ENCODE results near the gene ELOB. TPM values are rescaled to one million over a fixed set of nuclear protein-coding genes. Genes with fewer than 3 reads are reported as not detected.

ELOB gene
- total RNA-seq, 1 donor from 2014 or later = 323 TPM

DNA sequence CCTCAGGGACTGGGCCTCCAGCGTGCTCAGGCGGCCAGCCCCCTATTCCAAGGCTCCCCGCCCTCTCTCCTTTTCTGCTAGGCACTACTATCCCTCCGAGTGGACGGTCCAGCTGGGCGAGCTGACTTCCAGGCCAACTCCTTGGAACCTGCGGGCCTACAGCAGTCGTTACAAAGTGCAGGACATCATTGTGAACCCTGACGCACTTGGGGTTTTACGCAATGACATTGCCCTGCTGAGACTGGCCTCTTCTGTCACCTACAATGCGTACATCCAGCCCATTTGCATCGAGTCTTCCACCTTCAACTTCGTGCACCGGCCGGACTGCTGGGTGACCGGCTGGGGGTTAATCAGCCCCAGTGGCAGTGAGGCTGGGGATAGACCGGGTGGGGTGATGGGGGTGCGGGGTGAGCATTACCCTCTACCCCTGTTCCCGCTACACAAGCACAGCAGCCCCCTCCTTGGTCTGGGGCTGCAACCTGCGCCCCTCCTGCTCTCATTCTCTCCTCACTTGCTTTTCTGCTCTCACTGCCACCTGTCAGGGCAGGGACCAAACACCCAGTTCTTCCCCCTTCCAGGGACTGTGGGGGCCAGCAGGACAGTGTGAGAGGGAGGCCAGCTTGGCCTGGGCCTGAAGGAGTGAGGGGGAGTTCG lies 22.3 kb upstream of the ELOB start:
- H3K4me1 ChIP-seq (ENCODE audit: insufficient read depth, low read length) = no peaks in the 10 kb centered on the region
- no peak overlapping the region for H3K4me2 ChIP-seq (ENCODE audit: low read length)
- no peak overlapping the region for H3K9ac ChIP-seq (ENCODE audit: low read length)
- Mint-ChIP-seq H3K9me3 (ENCODE audit: unreplicated experiment) (peaks cover 6% of the 10 kb centered on the region), H3K27ac (ENCODE audit: unreplicated experiment) (no peak overlapping the region), H3K36me3 (ENCODE audit: low read depth, unreplicated experiment) (peaks cover 1% of the 10 kb centered on the region), H3K27me3 (ENCODE audit: low read depth, unreplicated experiment) (peaks cover 12% of the 10 kb centered on the region), H3K4me1 (ENCODE audit: low read depth, unreplicated experiment) (peaks cover 8% of the 10 kb centered on the region), H3K4me3 (ENCODE audit: unreplicated experiment) (no peak overlapping the region)
- DNase-seq (ENCODE audit: low read depth) = no peak
- peaks cover 5% of the 10 kb centered on the region for H3K9me3 ChIP-seq (ENCODE audit: insufficient read depth, low read depth, low read length)
- H3K79me2 ChIP-seq (ENCODE audit: insufficient read depth, low read length) = no peaks in the 10 kb centered on the region
- H3K4me3 ChIP-seq (ENCODE audit: insufficient read depth, low read depth, low read length) = no peak overlapping the region
- FAIRE-seq = no peak
- H4K20me1 ChIP-seq (ENCODE audit: insufficient read depth, low read length) = no peaks in the 10 kb centered on the region
- no peaks in the 10 kb centered on the region for H3K36me3 ChIP-seq (ENCODE audit: insufficient read depth, low read length)
- no peak overlapping the region for H2AFZ ChIP-seq (ENCODE audit: low read depth, low read length)
- H3K27ac ChIP-seq (ENCODE audit: low read depth, low read length) = no peak overlapping the region
- peaks cover under 1% of the 10 kb centered on the region for H3K27me3 ChIP-seq (ENCODE audit: insufficient read depth, low read length)
- TF ChIP-seq CTCF (IDR thresholded peaks at IDR 0.05; ENCODE audit: insufficient read depth, low read depth, low read length) (no peak), EZH2 (IDR thresholded peaks at IDR 0.05; ENCODE audit: insufficient read depth, low read length) (no peak)

DNA sequence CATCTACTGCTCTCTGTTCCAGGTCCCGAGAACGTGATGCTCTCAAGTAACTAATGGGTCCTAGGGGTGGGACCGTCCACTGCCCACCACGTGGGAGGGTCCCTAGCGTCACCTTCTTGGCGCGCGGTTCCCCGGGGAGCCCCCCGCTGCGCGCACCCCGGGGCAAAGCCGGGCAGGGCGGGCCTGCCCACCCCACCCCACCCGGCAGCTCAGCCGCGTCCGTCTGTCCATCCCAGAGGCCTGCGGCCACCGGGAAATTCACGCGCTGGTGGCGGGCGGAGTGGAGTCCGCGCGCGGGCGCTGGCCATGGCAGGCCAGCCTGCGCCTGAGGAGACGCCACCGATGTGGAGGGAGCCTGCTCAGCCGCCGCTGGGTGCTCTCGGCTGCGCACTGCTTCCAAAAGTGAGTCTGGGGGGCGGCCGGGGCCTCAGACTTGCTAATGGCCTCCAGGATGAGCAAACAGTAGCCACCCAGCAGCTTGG lies 21.7 kb upstream of the ELOB start:
- peaks cover 4% of the 10 kb centered on the region for H3K9me3 Mint-ChIP-seq (ENCODE audit: unreplicated experiment)
- H4K20me1 ChIP-seq (ENCODE audit: insufficient read depth, low read length) = no peaks in the 10 kb centered on the region
- no peak overlapping the region for H3K4me3 Mint-ChIP-seq (ENCODE audit: unreplicated experiment)
- TF ChIP-seq CTCF (IDR thresholded peaks at IDR 0.05; ENCODE audit: insufficient read depth, low read depth, low read length) = no peak
- H3K27me3 Mint-ChIP-seq (ENCODE audit: low read depth, unreplicated experiment) = peaks cover 6% of the 10 kb centered on the region
- H3K27me3 ChIP-seq (ENCODE audit: insufficient read depth, low read length) = no peaks in the 10 kb centered on the region
- H3K36me3 ChIP-seq (ENCODE audit: insufficient read depth, low read length) = no peaks in the 10 kb centered on the region
- FAIRE-seq (no peak), DNase-seq (ENCODE audit: low read depth) (no peak)
- no peak overlapping the region for H3K4me3 ChIP-seq (ENCODE audit: insufficient read depth, low read depth, low read length)
- no peak overlapping the region for H2AFZ ChIP-seq (ENCODE audit: low read depth, low read length)
- H3K9me3 ChIP-seq (ENCODE audit: insufficient read depth, low read depth, low read length) = no peaks in the 10 kb centered on the region
- H3K9ac ChIP-seq (ENCODE audit: low read length) = no peak overlapping the region
- no peaks in the 10 kb centered on the region for H3K4me1 ChIP-seq (ENCODE audit: insufficient read depth, low read length)
- no peak overlapping the region for H3K27ac ChIP-seq (ENCODE audit: low read depth, low read length)
- H3K4me2 ChIP-seq (ENCODE audit: low read length) = no peak overlapping the region
- no peaks in the 10 kb centered on the region for H3K36me3 Mint-ChIP-seq (ENCODE audit: low read depth, unreplicated experiment)
- H3K4me1 Mint-ChIP-seq (ENCODE audit: low read depth, unreplicated experiment) = peaks cover 8% of the 10 kb centered on the region
- H3K79me2 ChIP-seq (ENCODE audit: insufficient read depth, low read length) = no peaks in the 10 kb centered on the region
- no peak overlapping the region for H3K27ac Mint-ChIP-seq (ENCODE audit: unreplicated experiment)

- no peak overlapping the region for H3K4me3 ChIP-seq (ENCODE audit: insufficient read depth, low read depth, low read length)
- H3K4me2 ChIP-seq (ENCODE audit: low read length) = peak overlapping the region; percentile 13
- H3K4me3 Mint-ChIP-seq (ENCODE audit: unreplicated experiment) = no peak overlapping the region
- H3K27me3 Mint-ChIP-seq (ENCODE audit: low read depth, unreplicated experiment) = peaks cover 16% of the 10 kb centered on the region
- H3K36me3 Mint-ChIP-seq (ENCODE audit: low read depth, unreplicated experiment) = no peaks in the 10 kb centered on the region
- H3K79me2 ChIP-seq (ENCODE audit: insufficient read depth, low read length) = no peaks in the 10 kb centered on the region
- peaks cover 8% of the 10 kb centered on the region for H3K4me1 Mint-ChIP-seq (ENCODE audit: low read depth, unreplicated experiment)
- TF ChIP-seq EZH2 (IDR thresholded peaks at IDR 0.05; ENCODE audit: insufficient read depth, low read length) = no peak
- TF ChIP-seq CTCF (IDR thresholded peaks at IDR 0.05; ENCODE audit: insufficient read depth, low read depth, low read length) = no peak
- no peaks in the 10 kb centered on the region for H3K4me1 ChIP-seq (ENCODE audit: insufficient read depth, low read length)
- no peak overlapping the region for H3K27ac Mint-ChIP-seq (ENCODE audit: unreplicated experiment)
- FAIRE-seq (no peak), DNase-seq (ENCODE audit: low read depth) (no peak)
- H3K9me3 ChIP-seq (ENCODE audit: insufficient read depth, low read depth, low read length) = no peaks in the 10 kb centered on the region
- H3K9ac ChIP-seq (ENCODE audit: low read length) = no peak overlapping the region
- H3K36me3 ChIP-seq (ENCODE audit: insufficient read depth, low read length) = no peaks in the 10 kb centered on the region
- no peak overlapping the region for H3K27ac ChIP-seq (ENCODE audit: low read depth, low read length)
- H2AFZ ChIP-seq (ENCODE audit: low read depth, low read length) = peak overlapping the region; percentile 38
- H3K9me3 Mint-ChIP-seq (ENCODE audit: unreplicated experiment) = no peaks in the 10 kb centered on the region
- peaks cover 9% of the 10 kb centered on the region for H3K27me3 ChIP-seq (ENCODE audit: insufficient read depth, low read length)
- H4K20me1 ChIP-seq (ENCODE audit: insufficient read depth, low read length) = no peaks in the 10 kb centered on the region
Observed at GRCh38 chr16:2795395-2796143, 18.5 kb upstream of the ELOB start.

All from astrocyte (in vitro differentiated cells and primary cell).